Coronary artery (tissue), 2 donors: ENCODE results near the gene TMEM86B.
A peak's percentile ranks its signal among the peaks of the same experiment; 100 is the strongest.

Experiments
- DNase-seq: peaks from one replicate; pipeline ENCODE4 v3.0.0-alpha.2; 2017; ENCODE audit warnings: low spot score
- H3K27ac ChIP-seq, 2 donors: fragments of 200-600 bp; sonication (generic); one replicate each; pipeline ENCODE4 v1.5.1; 2016 to 2019
- H3K4me3 ChIP-seq: fragments of 200-600 bp; sonication (generic); 2 replicates; pipeline ENCODE4 v1.5.1; 2016; ENCODE audit warnings: mild to moderate bottlenecking, moderate library complexity
- CTCF ChIP-seq: fragments of 200-600 bp; sonication (generic); IDR thresholded peaks from one replicate; pipeline ENCODE4 v1.5.1; 2019; ENCODE audit warnings: antibody characterized with exemption

TMEM86B gene

GRCh38 chr19:55197528-55197927 lies 31.0 kb downstream of the TMEM86B start:
- TF ChIP-seq CTCF, result no peak
- H3K27ac ChIP-seq, result no peak overlapping the region
- H3K4me3 ChIP-seq, result no peak overlapping the region
- no peak for DNase-seq

GRCh38 chr19:55196803-55197202 lies 31.8 kb downstream of the TMEM86B start:
- no peak overlapping the region for H3K27ac ChIP-seq
- DNase-seq, result no peak
- no peak for TF ChIP-seq CTCF
- H3K4me3 ChIP-seq, result no peak overlapping the region

- no peak overlapping the region for H3K4me3 ChIP-seq
- TF ChIP-seq CTCF, result no peak
- DNase-seq, result no peak
- H3K27ac ChIP-seq, result no peak overlapping the region
Observed at GRCh38 chr19:55193481-55193880, 35.1 kb downstream of the TMEM86B start.

- DNase-seq, result no peak
- no peak for TF ChIP-seq CTCF
Observed at GRCh38 chr19:55189403-55189835, 39.1 kb downstream of the TMEM86B start.

GRCh38 chr19:55188625-55189024 lies 39.9 kb downstream of the TMEM86B start:
- peak overlapping the region in 1 of 2 donors; percentile 53 for H3K27ac ChIP-seq
- no peak for DNase-seq
- no peak for TF ChIP-seq CTCF
- H3K4me3 ChIP-seq, result no peak overlapping the region

More at GRCh38 chr19:55189403-55189835, 39.1 kb downstream of the TMEM86B start:
- H3K27ac ChIP-seq, result no peak overlapping the region
- H3K4me3 ChIP-seq, result no peak overlapping the region

- Histone ChIP-seq H3K4me3 (no peak overlapping the region), H3K27ac (no peak overlapping the region)
- no peak for DNase-seq
- no peak for TF ChIP-seq CTCF
Observed at GRCh38 chr19:55186080-55186479, 42.5 kb downstream of the TMEM86B start.

- Histone ChIP-seq H3K27ac (no peak overlapping the region), H3K4me3 (no peak overlapping the region)
- no peak for TF ChIP-seq CTCF
- DNase-seq, result no peak
Observed at GRCh38 chr19:55181740-55182139, 46.8 kb downstream of the TMEM86B start.
